PC-3 (cell line): Measurements from ENCODE around the gene SYCN.

Experiments
- CTCF ChIP-seq: fragments of 300-600 bp; sonication (generic); conservative IDR thresholded peaks from 2 replicates; pipeline ENCODE4 v1.5.1; 2017; ENCODE audit warnings: antibody characterized with exemption, low read depth, mild to moderate bottlenecking, low read length
- EZH2 ChIP-seq: fragments of 300-600 bp; sonication (generic); IDR thresholded peaks from one replicate; pipeline ENCODE4 v1.6.1; 2017; ENCODE audit warnings: antibody characterized with exemption, mild to moderate bottlenecking, low read length; ENCODE audit not compliant: unreplicated experiment

DNA sequence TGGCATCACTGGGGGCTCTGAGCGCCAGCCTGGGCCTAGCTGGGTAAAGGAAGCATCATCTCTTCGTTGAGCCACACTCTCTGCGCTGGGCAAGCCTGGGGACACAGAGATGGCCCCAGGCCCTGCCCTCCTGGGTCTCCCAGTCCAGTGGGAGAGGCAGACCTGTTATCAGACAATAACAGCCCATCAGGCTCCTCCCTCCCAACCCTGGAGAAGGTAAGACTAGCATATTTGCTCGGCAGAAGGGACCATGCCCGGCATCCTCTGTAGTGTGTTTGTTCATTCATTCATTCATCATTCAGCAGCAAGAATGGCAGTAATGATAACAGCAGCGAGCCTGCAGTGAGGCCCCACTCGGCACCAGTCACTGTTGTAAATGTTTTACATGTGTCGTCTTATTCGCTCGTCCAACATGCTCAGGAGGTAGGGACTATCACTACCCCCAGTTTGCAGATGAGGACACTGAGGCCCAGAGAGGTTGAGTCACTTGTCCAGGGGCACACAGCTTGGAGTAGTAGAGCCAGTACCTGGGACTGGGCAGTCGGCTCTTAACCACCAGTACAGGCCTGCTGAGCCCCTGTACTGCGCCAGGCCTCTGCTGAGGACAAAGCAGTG, 45.3 kb downstream of the SYCN start:
- TF ChIP-seq CTCF (no peak), EZH2 (no peak)
